Right ventricle myocardium superior (tissue), 1 donor: Measurements from ENCODE around the gene CCZ1B. TPM values are rescaled to one million over a fixed set of nuclear protein-coding genes. Genes with fewer than 3 reads are reported as not detected.
A peak's percentile ranks its signal among the peaks of the same experiment; 100 is the strongest.
"Not testable (repeated sequence)": the region's sequence is repeated elsewhere in the genome, so short reads cannot be mapped to it uniquely, and the experiment has no call there.

Experiments
- ATAC-seq: fragments of 200-7000 bp; cut with Tn5 transposase; one replicate; pipeline ENCODE4 v1.9.1; 2020; ENCODE audit warnings: mild to moderate bottlenecking; ENCODE audit not compliant: poor library complexity
- DNase-seq: peaks from one replicate; pipeline ENCODE4 v3.0.0-alpha.2; 2020
- intact Hi-C: fragments of 100-400 bp; cut with DNase I; formaldehyde crosslinking; loops from one replicate; pipeline ENCODE4 v1.11.2; 2022
- total RNA-seq: library from RNA; stranded (reverse); fragmentation: NEBNext Ultra II Directional; extraction: Animal tissue kit (Norgen Biotek cat#: 25700); gene quantifications from one replicate; pipeline ENCODE4 v1.2.1, GENCODE V29; 2021
- donor health status: DM: no; HTN: yes; CAD: no; lungs with severe emphysema.

Gene CCZ1B
- total RNA-seq, 1 donor from 2014 or later = 30.0 TPM

GRCh38 chr7:6837081-6837480 is 11.0 kb upstream of the CCZ1B start:
- ATAC-seq, intact Hi-C loops, DNase-seq: not testable (repeated sequence)

GRCh38 chr7:6835521-6835920 is 9.4 kb upstream of the CCZ1B start:
- DNase-seq, intact Hi-C loops, ATAC-seq: not testable (repeated sequence)

- DNase-seq = no peak
- no peak for ATAC-seq
- intact Hi-C loops = no loop called here
Measured at GRCh38 chr7:6833636-6834035, 7.6 kb upstream of the CCZ1B start.

GRCh38 chr7:6831018-6831725 is 5.1 kb upstream of the CCZ1B start:
- no peak for ATAC-seq
- DNase-seq = no peak
- intact Hi-C loops = no loop called here

- ATAC-seq, intact Hi-C loops, DNase-seq: not testable (repeated sequence)
Measured at GRCh38 chr7:6830026-6830425, 4.0 kb upstream of the CCZ1B start.

- intact Hi-C loops, ATAC-seq, DNase-seq: not testable (repeated sequence)
Measured at GRCh38 chr7:6829616-6830015, 3.5 kb upstream of the CCZ1B start.

- ATAC-seq, DNase-seq, intact Hi-C loops: not testable (repeated sequence)
Measured at GRCh38 chr7:6827180-6827579, 1.1 kb upstream of the CCZ1B start.

- DNase-seq, intact Hi-C loops: not testable (repeated sequence)
- ATAC-seq = peak; percentile 42
Measured at GRCh38 chr7:6825236-6826125, 594 bp downstream of the CCZ1B start.

- intact Hi-C loops, DNase-seq, ATAC-seq: not testable (repeated sequence)
Measured at GRCh38 chr7:6821622-6822021, 4.5 kb downstream of the CCZ1B start.

GRCh38 chr7:6815470-6815869 is 10.6 kb downstream of the CCZ1B start:
- DNase-seq, intact Hi-C loops, ATAC-seq: not testable (repeated sequence)

GRCh38 chr7:6813011-6813410 is 13.1 kb downstream of the CCZ1B start:
- DNase-seq, intact Hi-C loops, ATAC-seq: not testable (repeated sequence)

- ATAC-seq, DNase-seq, intact Hi-C loops: not testable (repeated sequence)
Measured at GRCh38 chr7:6807959-6808358, 18.1 kb downstream of the CCZ1B start.

GRCh38 chr7:6807393-6807918 is 18.6 kb downstream of the CCZ1B start:
- intact Hi-C loops, DNase-seq, ATAC-seq: not testable (repeated sequence)

GRCh38 chr7:6800331-6800730 is 25.7 kb downstream of the CCZ1B start:
- DNase-seq, ATAC-seq, intact Hi-C loops: not testable (repeated sequence)

GRCh38 chr7:6799887-6800286 is 26.2 kb downstream of the CCZ1B start:
- ATAC-seq, intact Hi-C loops: not testable (repeated sequence)

GRCh38 chr7:6798047-6798446 is 28.0 kb downstream of the CCZ1B start:
- intact Hi-C loops, DNase-seq, ATAC-seq: not testable (repeated sequence)

More at GRCh38 chr7:6799887-6800286, 26.2 kb downstream of the CCZ1B start:
- DNase-seq = not testable (repeated sequence)

- ATAC-seq, intact Hi-C loops, DNase-seq: not testable (repeated sequence)
Measured at GRCh38 chr7:6797218-6797617, 28.9 kb downstream of the CCZ1B start.

- peak; percentile 12 for ATAC-seq
- intact Hi-C loops, DNase-seq: not testable (repeated sequence)
Measured at GRCh38 chr7:6794276-6794675, 31.8 kb downstream of the CCZ1B start.
